HG03520 (cell line): Measurements from ENCODE around the gene MTTP.

Experiments
- ATAC-seq: cut with Tn5 transposase; IDR thresholded peaks from one replicate; pipeline ENCODE4 v1.9.1; 2021; ENCODE audit warnings: mild to moderate bottlenecking, moderate library complexity; ENCODE audit not compliant: unreplicated experiment

MTTP gene

DNA sequence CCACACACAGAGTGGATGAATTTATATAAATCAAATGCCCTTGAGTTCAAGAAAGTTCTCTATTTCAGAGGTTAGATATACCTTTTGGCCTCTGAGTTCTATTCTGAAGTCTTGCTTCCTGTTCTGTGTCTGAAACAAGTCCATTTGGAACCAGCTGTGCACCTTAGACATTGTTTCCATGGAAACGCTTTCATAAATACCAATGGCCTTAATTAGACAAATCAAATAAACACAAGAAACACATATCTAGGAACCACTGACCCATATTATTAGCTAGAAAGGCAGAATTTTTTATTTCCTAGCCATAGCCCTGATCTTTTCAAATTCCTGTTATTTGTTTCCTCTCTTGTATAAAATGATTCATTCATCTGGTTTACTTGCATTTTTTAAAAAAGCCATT is 91.4 kb downstream of the MTTP start:
- no peak for ATAC-seq

GRCh38 chr4:99668472-99668871 is 93.8 kb downstream of the MTTP start:
- no peak for ATAC-seq

DNA sequence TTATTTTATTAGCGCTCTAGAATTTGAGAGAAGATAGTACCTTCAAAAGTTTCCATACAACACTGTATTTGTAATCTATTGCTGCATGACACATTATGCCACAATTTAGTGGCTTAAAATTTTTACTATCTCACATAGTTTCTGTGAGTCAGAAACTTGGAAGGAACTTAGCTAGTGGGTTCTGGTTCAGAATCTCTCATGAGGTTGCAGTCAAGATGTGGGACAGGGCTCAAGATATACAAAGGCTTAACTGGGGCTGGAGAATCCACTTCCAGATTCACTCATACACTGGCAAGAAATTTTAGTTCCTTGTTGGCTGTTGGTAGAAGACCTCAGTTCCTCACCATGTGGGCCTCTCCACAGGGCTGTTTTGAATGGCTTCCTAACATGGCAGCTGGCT is 94.5 kb downstream of the MTTP start:
- ATAC-seq, result no peak

- no peak for ATAC-seq
These were observed 95.9 kb downstream of the MTTP start for GRCh38 chr4:99670409-99671073.
